ENCODE data around the gene BRCA1. TPM values are rescaled to one million over a fixed set of nuclear protein-coding genes. Genes with fewer than 3 reads are reported as not detected.

Gene BRCA1
- total RNA-seq, 1 donor from 2014 or later, result 29.5 TPM

- H3K4me3 ChIP-seq (ENCODE audit: low read depth, low read length), result no peak overlapping the region
- no peak for DNase-seq (ENCODE audit: low read depth)
- no peak for TF ChIP-seq CTCF (conservative IDR thresholded peaks at IDR 0.05; ENCODE audit: low read depth, low read length)
Observed at GRCh38 chr17:43031666-43032065, 93.5 kb downstream of the BRCA1 start.

GRCh38 chr17:43030137-43030767 lies 94.9 kb downstream of the BRCA1 start:
- H3K4me3 ChIP-seq (ENCODE audit: low read depth, low read length), result no peak overlapping the region
- TF ChIP-seq CTCF (conservative IDR thresholded peaks at IDR 0.05; ENCODE audit: low read depth, low read length), result no peak
- DNase-seq (ENCODE audit: low read depth), result no peak

GRCh38 chr17:43028221-43028861 lies 96.8 kb downstream of the BRCA1 start:
- no peak for DNase-seq (ENCODE audit: low read depth)
- no peak for TF ChIP-seq CTCF (conservative IDR thresholded peaks at IDR 0.05; ENCODE audit: low read depth, low read length)
- H3K4me3 ChIP-seq (ENCODE audit: low read depth, low read length), result no peak overlapping the region

- H3K4me3 ChIP-seq (ENCODE audit: low read depth, low read length), result no peak overlapping the region
- no peak for DNase-seq (ENCODE audit: low read depth)
- TF ChIP-seq CTCF (conservative IDR thresholded peaks at IDR 0.05; ENCODE audit: low read depth, low read length), result no peak
Observed at GRCh38 chr17:43027091-43028032, 97.8 kb downstream of the BRCA1 start.

- DNase-seq (ENCODE audit: low read depth), result no peak
- no peak overlapping the region for H3K4me3 ChIP-seq (ENCODE audit: low read depth, low read length)
Observed at GRCh38 chr17:43026595-43026994, 98.6 kb downstream of the BRCA1 start.

More at GRCh38 chr17:43026595-43026994, 98.6 kb downstream of the BRCA1 start:
- no peak for TF ChIP-seq CTCF (conservative IDR thresholded peaks at IDR 0.05; ENCODE audit: low read depth, low read length)
